Keratinocyte (primary cell): ENCODE results near the gene EHMT1. TPM values are rescaled to one million over a fixed set of nuclear protein-coding genes. Genes with fewer than 3 reads are reported as not detected.

Experiments
- DNase-seq: peaks from one replicate; pipeline ENCODE4 v3.0.0-alpha.2; 2011; ENCODE audit warnings: low read depth, missing footprints, low spot score
- FAIRE-seq: peaks from 2 replicates; lab custom pipeline; 2011; peaks lifted over from hg19 to GRCh38; lab: Jason Lieb, UNC
- H2AFZ ChIP-seq: 2 replicates; pipeline ENCODE4 v1.6.0; 2012; ENCODE audit warnings: low read length, control low read depth, inconsistent platforms; ENCODE audit not compliant: control insufficient read depth
- H3K27ac ChIP-seq: 2 replicates; pipeline ENCODE4 v1.5.1; 2011; ENCODE audit warnings: low read length; ENCODE audit not compliant: control insufficient read depth, insufficient read depth
- H3K27me3 ChIP-seq: 3 replicates; pipeline ENCODE4 v1.6.0; 2011; ENCODE audit warnings: low read length; ENCODE audit not compliant: control insufficient read depth, insufficient read depth; ENCODE audit errors: extremely low read depth
- H3K36me3 ChIP-seq, 2 experiments: 2 replicates in 1 of 2; 3 replicates in 1 of 2; pipeline ENCODE4 v1.5.1; 2011; ENCODE audit warnings: low read length in 2 of 2, mild to moderate bottlenecking in 1 of 2; ENCODE audit not compliant: control insufficient read depth in 2 of 2, insufficient read depth in 2 of 2; ENCODE audit errors: extremely low read depth in 1 of 2
- H3K4me1 ChIP-seq: 3 replicates; pipeline ENCODE4 v1.5.1; 2011; ENCODE audit warnings: low read length; ENCODE audit not compliant: control insufficient read depth, insufficient read depth; ENCODE audit errors: extremely low read depth
- H3K4me2 ChIP-seq: 3 replicates; pipeline ENCODE4 v1.6.0; 2011; ENCODE audit warnings: low read depth, low read length; ENCODE audit not compliant: control insufficient read depth, insufficient read depth; ENCODE audit errors: extremely low read depth
- H3K4me3 ChIP-seq, 3 experiments: fragments of 200-600 bp in 1 of 3; sonication (generic) in 1 of 3; 2 replicates in 2 of 3; 3 replicates in 1 of 3; pipeline ENCODE4 v1.5.1; 2011 to 2016; ENCODE audit warnings: low read length in 3 of 3, mild to moderate bottlenecking in 3 of 3, control low read depth in 2 of 3, inconsistent platforms in 1 of 3, low read depth in 1 of 3, mixed read lengths in 1 of 3, mixed run types in 1 of 3, moderate library complexity in 1 of 3; ENCODE audit not compliant: control insufficient read depth in 2 of 3, insufficient read depth in 2 of 3; ENCODE audit errors: extremely low read depth in 1 of 3
- H3K79me2 ChIP-seq: 2 replicates; pipeline ENCODE4 v1.6.0; 2012; ENCODE audit warnings: low read length; ENCODE audit not compliant: control insufficient read depth, insufficient read depth
- H3K9ac ChIP-seq: 3 replicates; pipeline ENCODE4 v1.6.0; 2011; ENCODE audit warnings: low read length; ENCODE audit not compliant: control insufficient read depth, insufficient read depth; ENCODE audit errors: extremely low read depth
- H3K9me1 ChIP-seq: 3 replicates; pipeline ENCODE4 v1.6.0; 2011; ENCODE audit warnings: low read length; ENCODE audit not compliant: control insufficient read depth, insufficient read depth; ENCODE audit errors: extremely low read depth
- H3K9me3 ChIP-seq: 2 replicates; pipeline ENCODE4 v1.5.1; 2012; ENCODE audit warnings: low read depth, low read length; ENCODE audit not compliant: control insufficient read depth
- H4K20me1 ChIP-seq: 3 replicates; pipeline ENCODE4 v1.6.0; 2011; ENCODE audit warnings: low read length; ENCODE audit not compliant: control insufficient read depth, insufficient read depth; ENCODE audit errors: extremely low read depth
- EZH2 ChIP-seq: IDR thresholded peaks from one replicate; pipeline ENCODE4 v1.6.1; 2012; ENCODE audit warnings: inconsistent platforms, mild to moderate bottlenecking, low read length, moderate library complexity
- dilution Hi-C: fragments of 300-500 bp; cut with MboI; formaldehyde crosslinking; loops from one replicate; pipeline ENCODE4 v1.7.0; 2020; ENCODE audit warnings: low sequenced_read_pairs; ENCODE audit not compliant: extremely low pct_ligation_motif_present
- polyA plus RNA-seq, 5 experiments: library from polyadenylated mRNA; depleted of rRNA in 3 of 5; stranded (reverse) in 3 of 5; stranded (forward) in 1 of 5; unstranded in 1 of 5; fragments of >200 nt; gene quantifications; 1 replicate in 1 of 5; 2 replicates in 3 of 5; 3 replicates in 1 of 5; pipeline versions ENCODE4 v1.2.1 to v1.2.3, GENCODE V29; 2011 to 2012; ENCODE audit warnings: missing spikeins in 2 of 5, low read depth in 1 of 5, low replicate concordance in 1 of 5
- TF ChIP-seq, protein P1 (sequence below), 3 experiments: IDR thresholded peaks in 1 of 3; conservative IDR thresholded peaks in 1 of 3; optimal IDR thresholded peaks in 1 of 3; 2 replicates in 2 of 3; 3 replicates in 1 of 3; pipeline versions ENCODE3 to v1.5.1; 2011; ENCODE audit warnings: low read length in 3 of 3, mild to moderate bottlenecking in 3 of 3, moderate library complexity in 2 of 3, control low read depth in 1 of 3, inconsistent platforms in 1 of 3; ENCODE audit not compliant: insufficient read depth in 2 of 3; ENCODE audit errors: extremely low read depth in 1 of 3

EHMT1 gene
- polyA plus RNA-seq, 1 donor (not counting 4 experiments of a cell fraction or from before 2014, with no cell fraction given), result 25.9 TPM

DNA sequence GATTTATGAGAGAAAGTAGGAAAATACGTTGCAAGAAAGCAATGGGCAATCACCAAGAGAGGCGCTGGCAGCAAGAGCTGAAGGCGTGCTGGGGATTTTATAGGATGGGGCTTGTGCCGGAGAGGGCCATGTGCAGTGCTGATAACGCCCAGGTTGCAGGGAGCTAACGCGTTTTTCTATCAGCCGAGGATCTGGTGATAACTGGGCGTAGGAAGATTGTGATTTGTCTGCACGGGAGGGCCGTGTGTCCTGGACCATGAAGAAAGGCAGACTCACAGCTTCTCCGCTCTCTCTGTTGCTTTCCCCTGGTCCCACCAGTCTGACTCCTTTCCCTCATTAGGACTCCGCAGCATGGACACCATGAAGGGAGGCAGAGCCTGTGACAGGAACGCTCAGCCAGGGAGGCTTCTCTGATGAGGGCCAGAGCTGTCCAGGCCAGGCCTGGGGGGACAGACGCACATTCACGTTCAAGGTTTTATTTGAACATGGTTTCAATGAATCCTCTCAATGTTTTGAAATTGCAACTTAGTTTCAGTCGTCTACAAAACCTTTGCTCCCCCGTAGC, 246.9 kb downstream of the EHMT1 start:
- no peaks in the 10 kb centered on the region for H3K36me3 ChIP-seq
- FAIRE-seq, result no peak
- peaks cover 13% of the 10 kb centered on the region for H3K27me3 ChIP-seq
- TF ChIP-seq, protein P1, sequence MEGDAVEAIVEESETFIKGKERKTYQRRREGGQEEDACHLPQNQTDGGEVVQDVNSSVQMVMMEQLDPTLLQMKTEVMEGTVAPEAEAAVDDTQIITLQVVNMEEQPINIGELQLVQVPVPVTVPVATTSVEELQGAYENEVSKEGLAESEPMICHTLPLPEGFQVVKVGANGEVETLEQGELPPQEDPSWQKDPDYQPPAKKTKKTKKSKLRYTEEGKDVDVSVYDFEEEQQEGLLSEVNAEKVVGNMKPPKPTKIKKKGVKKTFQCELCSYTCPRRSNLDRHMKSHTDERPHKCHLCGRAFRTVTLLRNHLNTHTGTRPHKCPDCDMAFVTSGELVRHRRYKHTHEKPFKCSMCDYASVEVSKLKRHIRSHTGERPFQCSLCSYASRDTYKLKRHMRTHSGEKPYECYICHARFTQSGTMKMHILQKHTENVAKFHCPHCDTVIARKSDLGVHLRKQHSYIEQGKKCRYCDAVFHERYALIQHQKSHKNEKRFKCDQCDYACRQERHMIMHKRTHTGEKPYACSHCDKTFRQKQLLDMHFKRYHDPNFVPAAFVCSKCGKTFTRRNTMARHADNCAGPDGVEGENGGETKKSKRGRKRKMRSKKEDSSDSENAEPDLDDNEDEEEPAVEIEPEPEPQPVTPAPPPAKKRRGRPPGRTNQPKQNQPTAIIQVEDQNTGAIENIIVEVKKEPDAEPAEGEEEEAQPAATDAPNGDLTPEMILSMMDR (optimal IDR thresholded peaks at IDR 0.05 in 1 of 3, IDR thresholded peaks at IDR 0.05 in 1 of 3, conservative IDR thresholded peaks at IDR 0.05 in 1 of 3; ENCODE audit: extremely low read depth in 1 of 3, insufficient read depth in 2 of 3, low read length in 3 of 3), result no peak
- no peak for TF ChIP-seq EZH2
- H4K20me1 ChIP-seq, result no peaks in the 10 kb centered on the region
- no peak overlapping the region for H3K27ac ChIP-seq
- dilution Hi-C loops, result no loop called here
- H3K4me2 ChIP-seq, result no peak overlapping the region
- no peaks in the 10 kb centered on the region for H3K4me1 ChIP-seq
- no peak overlapping the region for H2AFZ ChIP-seq
- no peaks in the 10 kb centered on the region for H3K9me1 ChIP-seq
- no peak for DNase-seq
- no peak overlapping the region for H3K9ac ChIP-seq
- no peaks in the 10 kb centered on the region for H3K9me3 ChIP-seq
- H3K79me2 ChIP-seq, result no peaks in the 10 kb centered on the region
- no peak overlapping the region for H3K4me3 ChIP-seq

GRCh38 chr9:137866226-137867141, 247.7 kb downstream of the EHMT1 start:
- H3K4me3 ChIP-seq, result no peak overlapping the region
- no peak overlapping the region for H3K9ac ChIP-seq
- no peaks in the 10 kb centered on the region for H3K79me2 ChIP-seq
- TF ChIP-seq EZH2, result no peak
- TF ChIP-seq, protein P1 (optimal IDR thresholded peaks at IDR 0.05 in 1 of 3, IDR thresholded peaks at IDR 0.05 in 1 of 3, conservative IDR thresholded peaks at IDR 0.05 in 1 of 3; ENCODE audit: extremely low read depth in 1 of 3, insufficient read depth in 2 of 3, low read length in 3 of 3), result no peak
- dilution Hi-C loops, result no loop called here
- no peaks in the 10 kb centered on the region for H4K20me1 ChIP-seq
- no peaks in the 10 kb centered on the region for H3K36me3 ChIP-seq
- H3K9me3 ChIP-seq, result no peaks in the 10 kb centered on the region
- H3K4me1 ChIP-seq, result no peaks in the 10 kb centered on the region
- no peak overlapping the region for H3K4me2 ChIP-seq
- no peaks in the 10 kb centered on the region for H3K9me1 ChIP-seq
- no peak overlapping the region for H3K27ac ChIP-seq
- FAIRE-seq, result no peak
- no peak for DNase-seq
- H3K27me3 ChIP-seq, result peaks cover 13% of the 10 kb centered on the region
- no peak overlapping the region for H2AFZ ChIP-seq
